Hepatocyte (in vitro differentiated cells): ENCODE measurements around the gene PCDHGC5. TPM values are rescaled to one million over a fixed set of nuclear protein-coding genes. Genes with fewer than 3 reads are reported as not detected.

ENCODE experiments used
- DNase-seq: peaks from one replicate; pipeline ENCODE4 v3.0.0-alpha.2; 2016; ENCODE audit warnings: low spot score
- H2AFZ ChIP-seq: fragments of 200-600 bp; sonication (generic); 2 replicates; pipeline ENCODE4 v1.6.0; 2016; ENCODE audit warnings: antibody characterized with exemption, mild to moderate bottlenecking
- H3K27ac ChIP-seq: fragments of 200-600 bp; sonication (generic); 2 replicates; pipeline ENCODE4 v1.5.1; 2016; ENCODE audit warnings: mild to moderate bottlenecking
- H3K27me3 ChIP-seq: fragments of 200-600 bp; sonication (generic); 2 replicates; pipeline ENCODE4 v1.6.1; 2016
- H3K36me3 ChIP-seq: fragments of 200-600 bp; sonication (generic); replicated peaks from 2 replicates; pipeline ENCODE4 v1.5.1; 2016; ENCODE audit warnings: low read depth; ENCODE audit not compliant: insufficient read depth
- H3K4me1 ChIP-seq: fragments of 200-600 bp; sonication (generic); 2 replicates; pipeline ENCODE4 v1.5.1; 2016; ENCODE audit warnings: mild to moderate bottlenecking, moderate library complexity; ENCODE audit not compliant: insufficient read depth
- H3K4me2 ChIP-seq: fragments of 200-600 bp; sonication (generic); 2 replicates; pipeline ENCODE4 v1.6.0; 2016
- H3K4me3 ChIP-seq: fragments of 200-600 bp; sonication (generic); 2 replicates; pipeline ENCODE4 v1.5.1; 2016; ENCODE audit warnings: mild to moderate bottlenecking
- H3K79me2 ChIP-seq: fragments of 200-600 bp; sonication (generic); 2 replicates; pipeline ENCODE4 v1.6.0; 2017; ENCODE audit warnings: mild to moderate bottlenecking
- H3K9me2 ChIP-seq: fragments of 200-600 bp; sonication (generic); replicated peaks from 2 replicates; pipeline ENCODE4 v1.6.0; 2017; ENCODE audit warnings: mild to moderate bottlenecking; ENCODE audit not compliant: insufficient read depth
- H3K9me3 ChIP-seq: fragments of 200-600 bp; sonication (generic); 2 replicates; pipeline ENCODE4 v1.5.1; 2016; ENCODE audit warnings: low read depth, mild to moderate bottlenecking
- H4K20me1 ChIP-seq: fragments of 200-600 bp; sonication (generic); 2 replicates; pipeline ENCODE4 v1.6.0; 2016; ENCODE audit warnings: mild to moderate bottlenecking; ENCODE audit not compliant: insufficient read depth, poor library complexity, severe bottlenecking
- CTCF ChIP-seq: fragments of 200-600 bp; sonication (generic); IDR thresholded peaks from 2 replicates; pipeline ENCODE4 v1.5.1; 2016; ENCODE audit warnings: antibody characterized with exemption, mild to moderate bottlenecking; ENCODE audit not compliant: poor library complexity
- EZH2 ChIP-seq: fragments of 200-600 bp; sonication (generic); IDR thresholded peaks from 2 replicates; pipeline ENCODE4 v1.6.1; 2016; ENCODE audit warnings: antibody characterized with exemption, mild to moderate bottlenecking, borderline replicate concordance
- EZH2phosphoT487 ChIP-seq: fragments of 200-600 bp; sonication (generic); IDR thresholded peaks from one replicate; pipeline ENCODE4 v1.6.1; 2018; ENCODE audit warnings: antibody characterized with exemption, mild to moderate bottlenecking, low read depth, moderate library complexity; ENCODE audit not compliant: unreplicated experiment, severe bottlenecking
- WGBS: methylation state at CpG from one replicate; pipeline ENCODE4 v1.1.6; 2016; ENCODE audit warnings: low lambda C conversion rate; ENCODE audit errors: missing lambda C conversion rate; 5-methylcytosine and 5-hydroxymethylcytosine counted together
- polyA plus RNA-seq: library from polyadenylated mRNA; unstranded; fragments of >200 nt; fragmentation: Nextera tagmentation; extraction: Ambion mirVana; gene quantifications from 2 replicates; pipeline ENCODE4 v1.2.1, GENCODE V29; 2016
- total RNA-seq: library from RNA; depleted of rRNA; stranded (reverse); fragments of >200 nt; gene quantifications from 2 replicates; pipeline ENCODE4 v1.2.3, GENCODE V29; 2014

The PCDHGC5 gene
- total and polyA plus RNA-seq, 2 experiments from 2014 or later: 0.16 to 1.1 TPM

- TF ChIP-seq EZH2 (no peak), CTCF (no peak), EZH2phosphoT487 (no peak)
- H2AFZ ChIP-seq: no peak overlapping the region
- H4K20me1 ChIP-seq: no peaks in the 10 kb centered on the region
- no peaks in the 10 kb centered on the region for H3K36me3 ChIP-seq
- H3K27ac ChIP-seq: no peak overlapping the region
- H3K9me3 ChIP-seq: no peaks in the 10 kb centered on the region
- no peaks in the 10 kb centered on the region for H3K27me3 ChIP-seq
- no peak for DNase-seq
- no peak overlapping the region for H3K4me3 ChIP-seq
- H3K79me2 ChIP-seq: peaks cover 45% of the 10 kb centered on the region
- H3K4me1 ChIP-seq: peaks cover 5% of the 10 kb centered on the region
- H3K9me2 ChIP-seq: no peaks in the 10 kb centered on the region
- H3K4me2 ChIP-seq: no peak overlapping the region
These were observed 9.1 kb upstream of the PCDHGC5 start for GRCh38 chr5:141479776-141480175.

GRCh38 chr5:141483902-141484301 is 5.0 kb upstream of the PCDHGC5 start:
- H4K20me1 ChIP-seq: no peaks in the 10 kb centered on the region
- H3K4me2 ChIP-seq: peak overlapping the region; percentile 90
- no peaks in the 10 kb centered on the region for H3K4me1 ChIP-seq

DNA sequence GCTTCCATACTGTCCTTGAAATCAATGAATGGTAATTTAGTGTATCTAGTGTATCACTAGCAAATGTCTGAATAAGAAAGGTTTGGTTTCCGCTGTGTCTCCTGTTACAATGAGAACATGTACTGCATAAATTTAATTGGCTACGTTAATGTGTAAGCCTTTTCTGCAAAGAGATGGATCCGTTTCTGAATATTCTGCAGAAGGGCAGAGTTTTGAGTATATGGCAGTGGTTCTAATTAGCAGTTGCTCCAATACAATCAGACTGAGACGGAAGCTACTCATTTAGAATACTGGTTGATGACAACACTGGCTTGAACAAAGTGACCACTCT is 4.6 kb upstream of the PCDHGC5 start:
- Histone ChIP-seq H3K27me3 (peaks cover 9% of the 10 kb centered on the region), H2AFZ (no peak overlapping the region), H3K9me3 (no peaks in the 10 kb centered on the region), H3K36me3 (no peaks in the 10 kb centered on the region), H3K4me2 (peak overlapping the region; percentile 90), H3K4me1 (no peaks in the 10 kb centered on the region), H4K20me1 (no peaks in the 10 kb centered on the region), H3K4me3 (peak overlapping the region; percentile 30), H3K9me2 (no peaks in the 10 kb centered on the region), H3K79me2 (peaks cover 30% of the 10 kb centered on the region), H3K27ac (no peak overlapping the region)
- WGBS: 8% methylated on average over 4 of the region's 4 CpGs
- DNase-seq: no peak
- TF ChIP-seq EZH2phosphoT487: no peak
- TF ChIP-seq CTCF: no peak
- TF ChIP-seq EZH2: no peak

More at GRCh38 chr5:141483902-141484301, 5.0 kb upstream of the PCDHGC5 start:
- Histone ChIP-seq H3K9me3 (no peaks in the 10 kb centered on the region), H3K9me2 (no peaks in the 10 kb centered on the region), H2AFZ (no peak overlapping the region), H3K36me3 (no peaks in the 10 kb centered on the region), H3K27ac (no peak overlapping the region), H3K79me2 (peaks cover 34% of the 10 kb centered on the region), H3K4me3 (no peak overlapping the region), H3K27me3 (peaks cover 9% of the 10 kb centered on the region)
- 20% methylated on average over 3 of the region's 3 CpGs for WGBS
- DNase-seq: no peak
- TF ChIP-seq EZH2phosphoT487 (no peak), CTCF (no peak), EZH2 (no peak)
